CD4-positive, alpha-beta T cell (primary cell): Measurements from ENCODE around the gene SRGAP1. TPM values are rescaled to one million over a fixed set of nuclear protein-coding genes. Genes with fewer than 3 reads are reported as not detected.

Source experiments
- ATAC-seq: fragments of 200-7000 bp; cut with Tn5 transposase; one replicate; pipeline ENCODE4 v1.10.0; 2022; ENCODE audit warnings: mild to moderate bottlenecking; ENCODE audit not compliant: poor library complexity
- CTCF ChIA-PET: fragments of 350-600 bp; sonication (Branson Sonifier 250); formaldehyde crosslinking; loops from one replicate; lab custom pipeline; 2021; ENCODE audit warnings: antibody characterized with exemption, inconsistent platforms; lab: Charles Lee
- POLR2A ChIA-PET: fragments of 350-600 bp; sonication (Branson Sonifier 250); formaldehyde crosslinking; loops from one replicate; lab custom pipeline; 2021; ENCODE audit warnings: antibody characterized with exemption, inconsistent platforms; lab: Charles Lee
- DNase-seq, 14 experiments: peaks; one replicate each; pipeline ENCODE4 v3.0.0-alpha.2; 2013 to 2020; ENCODE audit warnings: mixed read lengths in 2 of 14
- H3K27ac ChIP-seq, 2 donors: one replicate each; pipeline versions ENCODE4 v1.5.1 to v1.7.0; 2013; ENCODE audit warnings: low read length in 2 of 2, low read depth in 1 of 2, mild to moderate bottlenecking in 1 of 2
- H3K27me3 ChIP-seq, 2 experiments: 1 replicate in 1 of 2; 2 replicates in 1 of 2; pipeline versions ENCODE4 v1.6.1 to v1.7.0; 2013; ENCODE audit warnings: low read length in 2 of 2, control low read depth in 1 of 2, mild to moderate bottlenecking in 1 of 2, moderate library complexity in 1 of 2; ENCODE audit not compliant: insufficient read depth in 2 of 2, control insufficient read depth in 1 of 2
- H3K36me3 ChIP-seq: one replicate; pipeline ENCODE4 v1.6.1; 2013; ENCODE audit warnings: low read length, control low read depth; ENCODE audit not compliant: insufficient read depth
- H3K4me1 ChIP-seq: one replicate; pipeline ENCODE4 v1.6.1; 2013; ENCODE audit warnings: low read length, control low read depth; ENCODE audit not compliant: insufficient read depth
- H3K4me3 ChIP-seq: one replicate; pipeline ENCODE4 v1.5.1; 2013; ENCODE audit warnings: mild to moderate bottlenecking, low read length, moderate library complexity
- H3K9me3 ChIP-seq, 2 experiments: 1 replicate in 1 of 2; 2 replicates in 1 of 2; pipeline versions ENCODE4 v1.6.1 to v1.7.0; 2013; ENCODE audit warnings: low read length in 2 of 2, mild to moderate bottlenecking in 2 of 2, control low read depth in 1 of 2, moderate library complexity in 1 of 2; ENCODE audit not compliant: control insufficient read depth in 1 of 2, insufficient read depth in 1 of 2
- H3K27ac Mint-ChIP-seq: one replicate; pipeline ENCODE4 v1.8.0; 2020; ENCODE audit warnings: mixed read lengths
- H3K27me3 Mint-ChIP-seq: one replicate; pipeline ENCODE4 v1.8.0; 2021; ENCODE audit warnings: mixed read lengths
- H3K36me3 Mint-ChIP-seq: one replicate; pipeline ENCODE4 v1.8.0; 2021; ENCODE audit warnings: low read depth, mixed read lengths
- H3K4me1 Mint-ChIP-seq: one replicate; pipeline ENCODE4 v1.8.0; 2021; ENCODE audit warnings: low read depth, mixed read lengths
- H3K4me3 Mint-ChIP-seq: one replicate; pipeline ENCODE4 v1.8.0; 2020; ENCODE audit warnings: mild to moderate bottlenecking, mixed read lengths
- H3K9me3 Mint-ChIP-seq: one replicate; pipeline ENCODE4 v1.8.0; 2020; ENCODE audit warnings: mixed read lengths
- intact Hi-C, 2 experiments: fragments of 100-400 bp; cut with DNase I in 1 of 2; cut with micrococcal nuclease in 1 of 2; formaldehyde crosslinking; loops; one replicate each; pipeline versions ENCODE4 v1.15.1 to v1.9.0; 2023 to 2025; cut with DNase I, micrococcal nuclease
- total RNA-seq, 174 experiments: library from RNA in 2 of 174; stranded (reverse) in 2 of 174; gene quantifications; one replicate each; pipeline ENCODE4 v1.2.3 and lab custom pipeline; 2021 to 2026
- TF ChIP-seq, protein P1 (sequence below): fragments of 200-600 bp; IDR thresholded peaks from one replicate; pipeline ENCODE4 v1.8.0; 2022; ENCODE audit warnings: antibody characterized with exemption, mild to moderate bottlenecking

The SRGAP1 gene
- total RNA-seq, 2 experiments from 2014 or later = 0.03 TPM; not detected in 1

DNA sequence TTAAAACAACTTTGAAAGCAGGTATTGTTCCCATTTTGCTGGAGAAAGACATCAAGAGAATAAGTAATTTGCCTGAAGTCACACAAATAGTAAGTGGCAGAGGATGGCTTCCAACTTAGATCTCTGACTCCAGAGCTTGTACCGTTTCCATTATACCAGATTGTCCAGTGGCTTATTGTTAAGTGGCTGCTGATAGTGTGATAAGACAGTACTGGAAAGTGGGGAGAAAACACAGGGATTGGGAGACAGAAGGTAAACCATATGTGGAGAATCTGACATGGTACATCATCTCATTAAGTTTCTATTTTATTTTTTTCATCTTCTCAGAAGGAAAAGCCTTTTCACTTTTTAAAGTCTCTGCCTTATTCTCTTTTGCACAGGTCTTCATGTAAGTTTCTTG, 108.5 kb downstream of the SRGAP1 start:
- intact Hi-C loops = no loop called here
- no peaks in the 10 kb centered on the region for H3K9me3 ChIP-seq
- Mint-ChIP-seq H3K4me3 (no peak overlapping the region), H3K9me3 (no peaks in the 10 kb centered on the region), H3K36me3 (no peaks in the 10 kb centered on the region), H3K27ac (no peak overlapping the region), H3K4me1 (no peaks in the 10 kb centered on the region), H3K27me3 (peaks cover 13% of the 10 kb centered on the region)
- ATAC-seq (no peak), DNase-seq (no peak)
- CTCF ChIA-PET = interaction anchor here (0.7 kb wide), 1 partner anchor 38 kb away, joined by 3 read pairs; no protein-coding TSS in a partner anchor
- H3K27ac ChIP-seq = no peak overlapping the region
- no peak overlapping the region for H3K4me3 ChIP-seq
- no peaks in the 10 kb centered on the region for H3K36me3 ChIP-seq
- H3K4me1 ChIP-seq = no peaks in the 10 kb centered on the region
- H3K27me3 ChIP-seq = peaks cover 4 to 7% of the 10 kb centered on the region in 2 experiments
- POLR2A ChIA-PET = no interaction called here
- TF ChIP-seq, protein P1, sequence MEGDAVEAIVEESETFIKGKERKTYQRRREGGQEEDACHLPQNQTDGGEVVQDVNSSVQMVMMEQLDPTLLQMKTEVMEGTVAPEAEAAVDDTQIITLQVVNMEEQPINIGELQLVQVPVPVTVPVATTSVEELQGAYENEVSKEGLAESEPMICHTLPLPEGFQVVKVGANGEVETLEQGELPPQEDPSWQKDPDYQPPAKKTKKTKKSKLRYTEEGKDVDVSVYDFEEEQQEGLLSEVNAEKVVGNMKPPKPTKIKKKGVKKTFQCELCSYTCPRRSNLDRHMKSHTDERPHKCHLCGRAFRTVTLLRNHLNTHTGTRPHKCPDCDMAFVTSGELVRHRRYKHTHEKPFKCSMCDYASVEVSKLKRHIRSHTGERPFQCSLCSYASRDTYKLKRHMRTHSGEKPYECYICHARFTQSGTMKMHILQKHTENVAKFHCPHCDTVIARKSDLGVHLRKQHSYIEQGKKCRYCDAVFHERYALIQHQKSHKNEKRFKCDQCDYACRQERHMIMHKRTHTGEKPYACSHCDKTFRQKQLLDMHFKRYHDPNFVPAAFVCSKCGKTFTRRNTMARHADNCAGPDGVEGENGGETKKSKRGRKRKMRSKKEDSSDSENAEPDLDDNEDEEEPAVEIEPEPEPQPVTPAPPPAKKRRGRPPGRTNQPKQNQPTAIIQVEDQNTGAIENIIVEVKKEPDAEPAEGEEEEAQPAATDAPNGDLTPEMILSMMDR = no peak

GRCh38 chr12:63955831-63956666, 111.5 kb downstream of the SRGAP1 start:
- H3K4me1 ChIP-seq = no peaks in the 10 kb centered on the region
- Mint-ChIP-seq H3K27ac (no peak overlapping the region), H3K36me3 (no peaks in the 10 kb centered on the region), H3K4me3 (no peak overlapping the region), H3K9me3 (no peaks in the 10 kb centered on the region), H3K4me1 (no peaks in the 10 kb centered on the region), H3K27me3 (peaks cover 4% of the 10 kb centered on the region)
- TF ChIP-seq, protein P1 = no peak
- POLR2A ChIA-PET = no interaction called here
- H3K4me3 ChIP-seq = no peak overlapping the region
- DNase-seq = peak in 3 of 14 experiments; percentile 24 to 70 (median 60)
- CTCF ChIA-PET = interaction anchor here (1.1 kb wide), 1 partner anchor 12 kb away, joined by 3 read pairs; no protein-coding TSS in a partner anchor
- no peak for ATAC-seq
- intact Hi-C loops = no loop called here
- peaks cover 0 to 7% of the 10 kb centered on the region in 2 experiments for H3K27me3 ChIP-seq
- H3K36me3 ChIP-seq = no peaks in the 10 kb centered on the region
- no peaks in the 10 kb centered on the region for H3K9me3 ChIP-seq
- no peak overlapping the region for H3K27ac ChIP-seq

DNA sequence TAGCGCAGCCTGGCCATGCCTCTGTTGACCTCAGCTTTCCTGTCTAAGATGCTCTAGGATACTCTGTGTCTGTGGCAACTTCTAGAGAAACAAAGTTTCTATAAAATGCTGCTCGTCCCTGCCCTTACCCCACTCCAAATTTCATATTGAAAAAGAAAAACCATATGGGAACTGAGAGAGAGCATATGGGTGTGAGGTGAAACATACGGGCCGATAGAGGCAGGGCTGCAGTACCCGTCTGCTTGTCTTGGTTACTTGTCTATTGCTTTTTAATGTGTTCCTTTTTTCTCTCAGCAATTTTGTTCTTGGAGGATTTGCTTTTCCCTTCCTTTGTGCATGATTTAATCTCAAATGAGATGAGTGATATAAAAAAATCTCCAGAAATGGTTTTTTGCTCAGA, 113.0 kb downstream of the SRGAP1 start:
- ChIA-PET POLR2A (no interaction called here), CTCF (no interaction called here)
- H3K4me3 Mint-ChIP-seq = no peak overlapping the region
- no peak for DNase-seq
- Histone ChIP-seq H3K4me1 (no peaks in the 10 kb centered on the region), H3K36me3 (no peaks in the 10 kb centered on the region), H3K27ac (no peak overlapping the region), H3K4me3 (no peak overlapping the region), H3K9me3 (no peaks in the 10 kb centered on the region), H3K27me3 (peaks cover 0 to 3% of the 10 kb centered on the region in 2 experiments)
- no peaks in the 10 kb centered on the region for H3K36me3 Mint-ChIP-seq
- H3K27me3 Mint-ChIP-seq = peaks cover 4% of the 10 kb centered on the region
- no peak for ATAC-seq
- intact Hi-C loops = no loop called here
- TF ChIP-seq, protein P1 = no peak
- H3K27ac Mint-ChIP-seq = no peak overlapping the region
- no peaks in the 10 kb centered on the region for H3K9me3 Mint-ChIP-seq
- no peaks in the 10 kb centered on the region for H3K4me1 Mint-ChIP-seq
